Testis (tissue), 3 donors: Measurements from ENCODE around the gene NUMA1. TPM values are rescaled to one million over a fixed set of nuclear protein-coding genes. Genes with fewer than 3 reads are reported as not detected.

Experiments used
- DNase-seq: peaks from one replicate; pipeline ENCODE4 v3.0.0-alpha.2; 2019
- H3K27ac ChIP-seq, 2 donors: fragments of 200-600 bp; sonication (generic); one replicate each; pipeline ENCODE4 v1.5.1; 2019
- H3K27me3 ChIP-seq: fragments of 200-600 bp; sonication (generic); one replicate; pipeline ENCODE4 v1.5.1; 2019
- H3K36me3 ChIP-seq: fragments of 200-600 bp; sonication (generic); one replicate; pipeline ENCODE4 v1.5.1; 2017; ENCODE audit warnings: low read depth; ENCODE audit errors: missing control alignments
- H3K4me1 ChIP-seq: fragments of 200-600 bp; sonication (generic); one replicate; pipeline ENCODE4 v1.5.1; 2019
- H3K4me3 ChIP-seq, 2 donors: fragments of 200-600 bp; sonication (generic); one replicate each; pipeline ENCODE4 v1.5.1; 2017 to 2019
- H3K9me3 ChIP-seq: fragments of 200-600 bp; sonication (generic); one replicate; pipeline ENCODE4 v1.5.1; 2017
- POLR2A ChIP-seq: fragments of 450-650 bp; IDR thresholded peaks from one replicate; pipeline ENCODE4 v1.6.1; 2017; ENCODE audit warnings: antibody characterized with exemption, mild to moderate bottlenecking, moderate library complexity
- WGBS, 2 donors: methylation state at CpG; one replicate each; pipeline ENCODE4 v1.1.5; 2018; 5-methylcytosine and 5-hydroxymethylcytosine counted together
- intact Hi-C: fragments of 100-400 bp; cut with DNase I; formaldehyde crosslinking; loops from one replicate; pipeline ENCODE4 v1.15.1; 2023; ENCODE audit warnings: low total_unique reads
- polyA plus RNA-seq: library from polyadenylated mRNA; stranded (reverse); fragments of 350-450 nt; fragmentation: Illumina TruSeq; extraction: RNeasy Lipid Tissue Mini Kit (QIAGEN cat#74804); gene quantifications from one replicate; pipeline ENCODE4 v1.2.3, GENCODE V29; 2014; ENCODE audit warnings: low read depth, low replicate concordance; ENCODE audit not compliant: insufficient read depth
- total RNA-seq, 2 donors: library from RNA; depleted of rRNA; stranded (reverse); fragments of >200 nt; gene quantifications; one replicate each; pipeline ENCODE4 v1.2.3, GENCODE V29; 2016
- TF ChIP-seq, protein P1 (sequence below), 3 experiments: fragments of 450-650 bp in 2 of 3; fragments of 200-600 bp in 1 of 3; sonication (generic) in 1 of 3; IDR thresholded peaks; one replicate each; pipeline ENCODE4 v1.5.1; 2016 to 2019; ENCODE audit warnings: antibody characterized with exemption in 3 of 3, mild to moderate bottlenecking in 2 of 3, moderate library complexity in 1 of 3

Gene NUMA1
- total and polyA plus RNA-seq, 3 donors from 2014 or later, result 186 to 470 (median 452) TPM

DNA sequence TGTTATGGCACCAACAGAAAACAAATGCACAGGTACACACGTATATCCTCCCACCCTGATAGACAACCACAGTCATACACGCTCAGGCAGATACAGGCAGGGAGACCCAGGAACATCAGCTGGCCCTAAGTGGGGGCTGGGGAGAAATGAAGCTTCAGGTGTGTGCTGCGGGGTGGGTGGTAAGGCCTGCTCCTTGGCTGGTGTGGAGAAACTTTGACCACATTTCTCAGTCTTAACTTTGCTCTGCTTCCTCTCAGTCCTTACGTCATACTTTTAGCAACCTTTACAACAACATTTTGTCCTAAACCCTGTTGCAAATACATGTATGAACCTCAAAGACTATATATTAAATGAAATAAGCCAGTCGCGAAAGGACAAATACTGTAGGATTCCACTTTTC lies 38.9 kb upstream of the NUMA1 start:
- intact Hi-C loops, result no loop called here
- Histone ChIP-seq H3K4me3 (no peak overlapping the region), H3K4me1 (no peaks in the 10 kb centered on the region), H3K27ac (no peak overlapping the region), H3K27me3 (no peaks in the 10 kb centered on the region), H3K36me3 (no peaks in the 10 kb centered on the region), H3K9me3 (no peaks in the 10 kb centered on the region)
- no peak for TF ChIP-seq POLR2A
- no peak for DNase-seq
- WGBS, 2 donors, result 67 to 73% methylated on average over 6 of the region's 6 CpGs

DNA sequence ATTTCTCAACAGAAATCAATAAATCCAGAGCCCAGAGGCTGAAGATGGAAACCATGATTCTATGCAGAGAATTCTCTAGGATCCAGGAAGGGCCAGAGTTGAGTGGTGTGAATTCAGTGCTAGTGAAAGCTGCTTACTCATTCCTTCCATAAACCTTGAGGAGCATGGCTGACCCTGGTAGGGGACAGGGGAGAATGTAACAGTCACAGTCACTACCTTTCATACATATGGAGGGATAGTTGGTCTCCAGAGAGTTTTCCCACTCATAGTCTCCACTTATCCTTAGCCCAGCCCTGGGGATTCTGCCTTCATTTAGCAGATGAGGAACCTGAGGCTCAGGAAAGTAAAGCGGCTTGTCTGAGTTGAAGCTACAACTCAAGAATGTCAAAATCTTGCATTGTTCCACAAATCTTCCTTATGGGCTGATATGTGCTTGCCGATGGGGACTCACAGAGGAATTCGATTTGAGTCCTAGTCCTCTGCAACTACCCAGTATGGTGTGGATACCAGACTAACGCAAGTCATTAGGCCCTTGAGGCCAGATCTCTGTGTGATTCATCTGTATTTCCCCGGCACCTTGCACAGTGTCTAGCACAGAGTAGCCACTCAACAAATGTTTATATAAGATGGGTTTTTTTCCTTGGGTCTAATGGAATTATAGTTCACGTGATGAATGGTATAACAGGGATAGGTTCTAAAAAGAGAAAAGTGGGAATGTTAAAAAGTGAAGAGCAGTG lies 35.8 kb upstream of the NUMA1 start:
- no peaks in the 10 kb centered on the region for H3K27me3 ChIP-seq
- TF ChIP-seq, protein P1, sequence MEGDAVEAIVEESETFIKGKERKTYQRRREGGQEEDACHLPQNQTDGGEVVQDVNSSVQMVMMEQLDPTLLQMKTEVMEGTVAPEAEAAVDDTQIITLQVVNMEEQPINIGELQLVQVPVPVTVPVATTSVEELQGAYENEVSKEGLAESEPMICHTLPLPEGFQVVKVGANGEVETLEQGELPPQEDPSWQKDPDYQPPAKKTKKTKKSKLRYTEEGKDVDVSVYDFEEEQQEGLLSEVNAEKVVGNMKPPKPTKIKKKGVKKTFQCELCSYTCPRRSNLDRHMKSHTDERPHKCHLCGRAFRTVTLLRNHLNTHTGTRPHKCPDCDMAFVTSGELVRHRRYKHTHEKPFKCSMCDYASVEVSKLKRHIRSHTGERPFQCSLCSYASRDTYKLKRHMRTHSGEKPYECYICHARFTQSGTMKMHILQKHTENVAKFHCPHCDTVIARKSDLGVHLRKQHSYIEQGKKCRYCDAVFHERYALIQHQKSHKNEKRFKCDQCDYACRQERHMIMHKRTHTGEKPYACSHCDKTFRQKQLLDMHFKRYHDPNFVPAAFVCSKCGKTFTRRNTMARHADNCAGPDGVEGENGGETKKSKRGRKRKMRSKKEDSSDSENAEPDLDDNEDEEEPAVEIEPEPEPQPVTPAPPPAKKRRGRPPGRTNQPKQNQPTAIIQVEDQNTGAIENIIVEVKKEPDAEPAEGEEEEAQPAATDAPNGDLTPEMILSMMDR (IDR thresholded peaks at IDR 0.05), result no peak
- no peak for TF ChIP-seq POLR2A
- H3K27ac ChIP-seq, result no peak overlapping the region
- no peak for DNase-seq
- WGBS, 2 donors, result 93 to 94% methylated on average over 6 of the region's 6 CpGs
- H3K4me1 ChIP-seq, result peaks cover 13% of the 10 kb centered on the region
- H3K36me3 ChIP-seq, result no peaks in the 10 kb centered on the region
- intact Hi-C loops, result no loop called here
- H3K9me3 ChIP-seq, result no peaks in the 10 kb centered on the region
- H3K4me3 ChIP-seq, result no peak overlapping the region

DNA sequence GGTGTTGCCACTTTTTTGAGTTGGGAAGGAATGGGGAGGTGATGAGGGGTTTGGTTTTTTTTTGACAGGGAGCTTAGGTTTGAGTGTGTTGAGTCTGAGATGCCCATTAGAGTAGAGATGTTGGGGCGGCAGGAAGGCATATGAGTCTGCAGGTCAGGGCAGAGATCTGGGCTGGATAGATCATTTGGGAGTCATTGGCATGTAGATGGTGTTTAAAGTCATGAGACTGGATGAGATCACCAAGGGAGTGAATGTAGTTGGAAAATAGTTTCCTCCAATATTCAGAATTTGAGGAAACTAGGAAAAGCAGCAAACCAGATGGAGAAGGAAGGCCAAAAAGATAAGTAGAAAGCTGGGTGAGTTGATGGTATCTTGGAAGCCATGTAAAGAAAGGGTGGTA lies 34.2 kb upstream of the NUMA1 start:
- Histone ChIP-seq H3K9me3 (no peaks in the 10 kb centered on the region), H3K27ac (no peak overlapping the region), H3K36me3 (no peaks in the 10 kb centered on the region), H3K27me3 (no peaks in the 10 kb centered on the region), H3K4me1 (peaks cover 13% of the 10 kb centered on the region), H3K4me3 (no peak overlapping the region)
- intact Hi-C loops, result no loop called here
- no peak for TF ChIP-seq POLR2A
- TF ChIP-seq, protein P1 (IDR thresholded peaks at IDR 0.05), result no peak
- WGBS, 2 donors, result 89 to 100% methylated on average over 1 of the region's 1 CpG
- DNase-seq, result no peak

DNA sequence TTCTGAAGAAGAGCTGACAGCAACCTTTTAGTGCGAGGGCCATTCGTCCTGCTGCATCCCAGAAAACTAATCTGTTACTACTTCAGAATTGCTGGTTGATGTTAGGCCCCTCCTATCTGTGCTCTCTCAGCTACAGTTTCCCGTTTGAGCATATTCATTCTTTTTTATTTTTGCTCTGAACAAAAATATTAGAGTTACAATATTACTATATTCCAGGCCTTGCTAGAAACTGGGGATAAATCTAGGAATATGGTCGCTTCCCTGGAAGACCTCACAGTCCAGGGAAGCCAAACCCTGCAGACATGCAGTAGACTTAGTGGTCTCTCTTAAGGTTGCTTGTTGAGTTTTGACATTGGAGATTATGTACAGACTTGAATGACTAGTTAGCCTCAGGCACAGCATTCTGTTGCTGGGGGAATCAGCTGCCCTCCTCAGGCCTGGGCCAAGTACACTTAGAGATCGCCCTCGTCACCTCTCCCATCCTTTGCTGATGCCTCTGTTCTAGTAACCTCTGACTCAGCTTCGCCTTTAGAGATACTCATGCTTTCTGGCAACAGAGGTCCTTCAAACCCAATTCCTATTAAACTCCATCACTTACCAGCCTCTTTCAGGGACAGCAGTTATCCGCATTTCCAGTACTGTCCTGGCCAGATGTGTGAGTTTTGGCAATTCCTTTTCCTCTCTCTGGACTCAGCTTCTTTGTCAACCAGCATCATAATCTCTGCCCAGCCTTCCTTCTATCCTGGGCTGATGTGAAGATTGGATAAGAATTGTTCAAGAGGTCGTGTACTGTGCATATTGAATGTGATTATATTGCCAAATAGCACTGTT lies 32.9 kb upstream of the NUMA1 start:
- peaks cover 13% of the 10 kb centered on the region for H3K4me1 ChIP-seq
- TF ChIP-seq, protein P1 (IDR thresholded peaks at IDR 0.05), result peak in 1 of 3 experiments; percentile 0
- TF ChIP-seq POLR2A, result no peak
- H3K27me3 ChIP-seq, result no peaks in the 10 kb centered on the region
- WGBS, 2 donors, result 33 to 54% methylated on average over 9 of the region's 9 CpGs
- intact Hi-C loops, result no loop called here
- H3K36me3 ChIP-seq, result no peaks in the 10 kb centered on the region
- H3K9me3 ChIP-seq, result no peaks in the 10 kb centered on the region
- peak overlapping the region; percentile 71 to 81 for H3K4me3 ChIP-seq
- DNase-seq, result no peak
- H3K27ac ChIP-seq, result peak overlapping the region; percentile 92 to 97

DNA sequence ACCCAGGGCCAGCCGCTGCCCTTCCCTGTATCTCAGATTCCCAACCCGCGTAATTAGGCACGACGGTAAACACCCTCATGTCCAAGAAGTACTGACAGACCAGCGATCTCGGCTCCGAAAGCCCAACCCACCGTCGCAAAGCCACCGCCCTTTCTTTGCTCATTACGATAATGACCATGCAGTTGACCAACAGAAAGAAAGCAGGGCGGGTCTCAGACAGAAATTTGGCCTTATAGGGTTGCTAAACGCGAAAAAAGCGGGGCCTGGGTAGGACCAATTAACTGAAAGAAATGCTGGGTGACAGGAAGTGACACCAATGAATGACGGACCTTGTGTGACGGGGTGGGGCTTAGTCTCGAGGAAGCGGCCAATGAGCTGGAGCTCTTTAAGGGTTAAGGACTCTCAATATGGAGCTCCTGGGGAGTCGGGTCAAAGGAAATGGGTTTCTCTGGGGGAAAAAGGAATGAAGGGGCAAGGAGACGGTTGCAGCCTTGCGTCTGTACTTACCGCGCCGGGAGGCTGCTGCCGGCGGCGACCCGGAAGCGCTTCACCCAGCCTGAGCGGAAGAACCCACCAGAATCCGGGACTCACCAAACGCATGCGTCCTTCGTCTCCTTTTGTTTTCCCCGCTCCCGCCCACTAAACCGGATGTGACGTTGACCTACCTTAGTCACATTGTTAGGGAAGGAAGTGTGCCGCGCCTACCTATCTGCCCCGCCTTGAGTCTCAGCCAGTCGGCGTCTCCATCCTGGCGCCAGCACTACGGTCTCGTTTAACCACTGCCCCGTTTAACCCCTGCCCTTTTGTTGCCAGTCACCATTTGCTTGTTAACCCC lies 32.0 kb upstream of the NUMA1 start, which contains the start of gene ANAPC15:
ANAPC15 (minus strand) TSS at position 553 of the 835 bp plus-strand sequence. CDS start 1,419 bp downstream, outside the sequence.
- peak; percentile 90 for TF ChIP-seq POLR2A
- TF ChIP-seq, protein P1 (IDR thresholded peaks at IDR 0.05), result peak in 1 of 3 experiments; percentile 1
- intact Hi-C loops, result no loop called here
- WGBS, 2 donors, result 0% methylated on average over 34 to 49 of the region's 49 CpGs

More for the DNA sequence above, 32.0 kb upstream of the NUMA1 start, which contains the start of gene ANAPC15:
- Histone ChIP-seq H3K27ac (peak within 1 kb of the TSS; percentile 92 to 97), H3K36me3 (no peaks in the 10 kb centered on the region), H3K9me3 (no peaks in the 10 kb centered on the region), H3K4me3 (peak within 1 kb of the TSS; percentile 71 to 81), H3K27me3 (no peaks in the 10 kb centered on the region), H3K4me1 (peaks cover 13% of the 10 kb centered on the region)
- peak; percentile 99 for DNase-seq
